Gastrocnemius medialis (tissue), 4 donors: ENCODE measurements around the gene GATAD1. TPM values are rescaled to one million over a fixed set of nuclear protein-coding genes. Genes with fewer than 3 reads are reported as not detected.
"Not testable (repeated sequence)": the region's sequence is repeated elsewhere in the genome, so short reads cannot be mapped to it uniquely, and the experiment has no call there.

Source experiments
- ATAC-seq, 2 donors: fragments of 150-250 bp; one replicate each; pipeline ENCODE4 v1.9.1; 2016
- DNase-seq, 2 donors: peaks; one replicate each; pipeline ENCODE4 v3.0.0-alpha.2; 2019
- H3K27ac ChIP-seq, 4 donors: fragments of 200-600 bp; sonication (generic); 1 replicate in 1 of 4; 2 replicates in 3 of 4; pipeline ENCODE4 v1.5.1; 2016 to 2018; ENCODE audit warnings: mild to moderate bottlenecking in 2 of 4, moderate library complexity in 1 of 4
- H3K27me3 ChIP-seq, 3 donors: fragments of 200-600 bp; sonication (generic) in 2 of 3; 1 replicate in 1 of 3; 2 replicates in 2 of 3; pipeline versions ENCODE4 v1.5.1 to v1.6.0; 2016 to 2019; ENCODE audit warnings: mild to moderate bottlenecking in 1 of 3, moderate library complexity in 1 of 3
- H3K36me3 ChIP-seq, 2 donors: fragments of 200-600 bp; sonication (generic) in 1 of 2; one replicate each; pipeline ENCODE4 v1.5.1; 2017 to 2018
- H3K4me1 ChIP-seq, 2 donors: fragments of 200-600 bp; sonication (generic) in 1 of 2; one replicate each; pipeline ENCODE4 v1.5.1; 2016 to 2017; ENCODE audit warnings: mild to moderate bottlenecking in 2 of 2
- H3K4me3 ChIP-seq, 4 donors: fragments of 200-600 bp; sonication (generic) in 3 of 4; 1 replicate in 1 of 4; 2 replicates in 3 of 4; pipeline ENCODE4 v1.5.1; 2016 to 2019; ENCODE audit warnings: mild to moderate bottlenecking in 2 of 4
- H3K9me3 ChIP-seq, 3 donors: fragments of 200-600 bp; sonication (generic) in 2 of 3; 1 replicate in 1 of 3; 2 replicates in 2 of 3; pipeline ENCODE4 v1.5.1; 2016 to 2019
- CTCF ChIP-seq, 5 experiments: fragments of 450-650 bp in 3 of 5; fragments of 200-600 bp in 2 of 5; sonication (generic) in 2 of 5; IDR thresholded peaks in 4 of 5; conservative IDR thresholded peaks in 1 of 5; 1 replicate in 4 of 5; 2 replicates in 1 of 5; pipeline ENCODE4 v1.5.1; 2016 to 2019; ENCODE audit warnings: antibody characterized with exemption in 5 of 5, mild to moderate bottlenecking in 3 of 5, moderate library complexity in 3 of 5
- POLR2A ChIP-seq, 2 donors: fragments of 450-650 bp; IDR thresholded peaks; one replicate each; pipeline ENCODE4 v1.6.1; 2017; ENCODE audit warnings: antibody characterized with exemption in 2 of 2, mild to moderate bottlenecking in 2 of 2, moderate library complexity in 2 of 2
- in situ Hi-C, 4 donors: fragments of 200-750 bp; cut with MboI; loops; one replicate each; pipeline versions ENCODE4 v1.15.0 to v1.8.0; 2017; ENCODE audit warnings: low sequenced_read_pairs in 4 of 4
- intact Hi-C: fragments of 100-400 bp; cut with DNase I; formaldehyde crosslinking; loops from one replicate; pipeline ENCODE4 v1.15.1; 2023; ENCODE audit warnings: low total_unique reads
- total RNA-seq, 4 donors: library from RNA; depleted of rRNA; stranded (reverse); fragments of >200 nt; gene quantifications; one replicate each; pipeline versions ENCODE4 v1.1.0 to v1.2.3, GENCODE V29; 2016

GATAD1 gene
- total RNA-seq, 4 donors from 2014 or later: 7.3 to 29.8 (median 8.3) TPM

DNA sequence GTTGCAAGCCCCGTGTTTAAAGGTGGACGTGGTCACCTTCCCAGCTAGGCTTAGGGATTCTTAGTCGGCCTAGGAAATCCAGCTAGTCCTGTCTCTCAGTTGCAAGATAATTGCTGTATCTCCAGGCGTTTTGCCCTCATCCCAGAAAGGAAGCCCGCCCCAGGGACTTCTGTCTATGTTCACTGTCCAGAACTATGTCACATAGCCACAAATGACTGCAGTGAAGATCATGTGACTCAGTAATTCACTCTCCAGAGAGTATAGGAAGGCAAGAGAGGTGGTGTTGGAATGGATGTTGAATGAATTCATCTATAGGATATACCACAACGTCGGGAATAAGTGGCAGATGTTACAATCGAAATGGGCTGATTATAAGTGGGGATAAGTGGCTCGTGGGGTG, 30.8 kb downstream of the GATAD1 start:
- Histone ChIP-seq H3K27ac (no peak overlapping the region), H3K9me3 (no peaks in the 10 kb centered on the region), H3K27me3 (no peaks in the 10 kb centered on the region), H3K4me1 (no peaks in the 10 kb centered on the region), H3K36me3 (peaks cover 0 to 16% of the 10 kb centered on the region in 2 donors), H3K4me3 (no peak overlapping the region)
- DNase-seq (no peak), ATAC-seq (no peak)
- intact Hi-C loops (no loop called here), in situ Hi-C loops (no loop called here)
- TF ChIP-seq POLR2A (IDR thresholded peaks at IDR 0.05) (no peak), CTCF (IDR thresholded peaks at IDR 0.05 in 4 of 5, conservative IDR thresholded peaks at IDR 0.05 in 1 of 5) (no peak)

- H3K4me3 ChIP-seq: no peak overlapping the region
- in situ Hi-C loops: no loop called here
- no peaks in the 10 kb centered on the region for H3K9me3 ChIP-seq
- H3K27ac ChIP-seq: no peak overlapping the region
- intact Hi-C loops: no loop called here
- ATAC-seq: no peak
- H3K36me3 ChIP-seq: peaks cover 0 to 16% of the 10 kb centered on the region in 2 donors
- no peak for DNase-seq
- no peaks in the 10 kb centered on the region for H3K4me1 ChIP-seq
- TF ChIP-seq CTCF (IDR thresholded peaks at IDR 0.05 in 4 of 5, conservative IDR thresholded peaks at IDR 0.05 in 1 of 5): no peak
- TF ChIP-seq POLR2A (IDR thresholded peaks at IDR 0.05): no peak
- H3K27me3 ChIP-seq: no peaks in the 10 kb centered on the region
Observed at GRCh38 chr7:92478711-92479110, 31.4 kb downstream of the GATAD1 start.

DNA sequence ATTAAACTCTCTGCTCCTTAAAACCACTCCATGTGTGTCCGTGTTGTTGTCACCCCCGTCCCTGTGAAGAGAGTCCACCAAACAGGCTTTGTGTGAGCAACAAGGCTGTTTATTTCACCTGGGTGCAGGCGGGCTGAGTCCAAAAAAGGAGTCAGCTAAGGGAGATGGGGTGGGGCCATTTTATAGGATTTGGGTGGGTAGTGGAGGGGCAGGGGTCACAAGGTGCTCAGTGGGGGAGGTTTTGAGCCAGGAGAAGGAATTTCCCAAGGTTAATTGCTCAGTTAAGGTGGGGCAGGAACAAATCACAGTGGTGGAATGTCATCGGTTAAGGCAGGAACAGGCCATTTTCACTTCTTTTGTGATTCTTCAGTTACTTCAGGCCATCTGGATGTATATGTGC, 31.9 kb downstream of the GATAD1 start:
- in situ Hi-C loops, H3K4me3 ChIP-seq, ATAC-seq, intact Hi-C loops, H3K9me3 ChIP-seq, H3K27ac ChIP-seq, H3K4me1 ChIP-seq, H3K27me3 ChIP-seq, DNase-seq: not testable (repeated sequence)
- H3K36me3 ChIP-seq: peaks cover 0 to 16% of the 10 kb centered on the region in 2 donors

DNA sequence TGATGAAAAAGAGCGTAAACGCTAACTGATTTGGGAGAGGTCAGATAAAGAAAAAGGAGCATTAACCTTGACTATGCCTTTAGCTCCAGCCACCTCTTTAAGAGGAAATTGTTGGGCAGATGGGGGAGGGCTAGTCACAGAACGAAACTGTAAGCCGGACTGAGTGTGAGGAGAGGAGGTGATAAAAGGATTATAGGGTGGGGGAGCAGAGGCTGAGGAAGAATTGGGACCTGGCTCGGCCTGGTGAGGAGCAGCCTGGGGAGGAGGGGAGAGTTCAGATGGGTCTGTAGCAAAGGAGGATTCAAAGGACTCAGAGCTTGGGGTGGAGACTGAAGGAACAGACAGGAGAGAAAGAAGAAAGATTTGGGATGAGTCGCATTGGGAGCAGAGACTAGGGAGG, 36.3 kb downstream of the GATAD1 start:
- H3K36me3 ChIP-seq: peaks cover 5 to 30% of the 10 kb centered on the region in 2 donors
- H3K9me3 ChIP-seq, intact Hi-C loops, H3K27ac ChIP-seq, H3K4me1 ChIP-seq, H3K27me3 ChIP-seq, in situ Hi-C loops, H3K4me3 ChIP-seq, ATAC-seq, DNase-seq: not testable (repeated sequence)

DNA sequence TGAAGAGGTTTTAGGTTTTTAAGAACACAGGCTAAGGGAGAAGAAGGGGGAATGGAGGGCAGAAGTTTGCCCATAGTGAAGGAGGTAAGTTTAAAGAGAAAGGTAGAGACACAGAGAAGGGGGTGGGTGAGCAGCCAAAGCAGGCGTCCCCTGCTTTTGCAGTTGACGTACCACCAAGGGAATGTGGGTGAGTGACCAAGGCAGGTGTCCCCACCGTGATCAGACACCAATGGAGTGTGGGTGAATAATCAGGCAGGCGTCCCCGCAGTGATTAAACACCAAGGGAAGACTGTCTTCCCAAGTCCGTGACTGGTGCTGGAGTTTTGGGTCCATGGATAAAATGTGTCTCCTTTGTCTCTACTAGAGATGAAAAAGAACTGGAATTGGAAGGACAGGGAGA, 36.9 kb downstream of the GATAD1 start:
- Histone ChIP-seq H3K36me3 (peaks cover 5 to 36% of the 10 kb centered on the region in 2 donors), H3K27ac (peak overlapping the region in 1 of 4 donors; percentile 42)
- DNase-seq, intact Hi-C loops, H3K4me1 ChIP-seq, in situ Hi-C loops, ATAC-seq, H3K27me3 ChIP-seq, H3K4me3 ChIP-seq, H3K9me3 ChIP-seq: not testable (repeated sequence)

DNA sequence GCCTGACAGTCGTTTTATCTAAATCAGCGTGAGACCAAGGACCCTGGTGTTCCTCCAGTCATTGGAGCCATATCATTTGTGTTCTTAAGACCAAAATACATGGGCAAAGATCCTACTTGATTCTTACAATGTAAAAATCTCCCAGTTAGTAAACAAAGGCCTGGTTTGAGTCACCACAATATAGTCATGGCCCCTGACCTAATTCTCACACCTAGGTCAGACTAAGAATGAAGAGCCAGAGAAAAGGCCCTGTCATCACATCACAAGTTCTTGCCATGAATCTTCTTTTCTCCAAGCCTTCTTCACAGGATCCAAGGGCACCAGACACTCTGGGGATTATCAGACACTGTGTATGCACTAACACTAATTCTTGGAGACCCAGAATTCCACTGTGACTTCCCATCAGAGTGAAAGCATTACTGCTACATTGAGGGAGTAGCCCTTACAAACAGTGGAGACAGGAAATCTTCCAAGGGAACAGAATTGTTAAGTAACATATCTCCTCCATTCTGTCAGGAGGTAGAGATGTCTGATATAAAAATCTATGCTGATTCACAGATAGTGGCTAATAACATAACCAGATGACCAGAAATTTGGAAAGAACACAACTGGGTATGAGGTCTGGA, 38.1 kb downstream of the GATAD1 start:
- DNase-seq: no peak
- no peaks in the 10 kb centered on the region for H3K27me3 ChIP-seq
- H3K4me1 ChIP-seq: peaks cover 0 to 8% of the 10 kb centered on the region in 2 donors
- in situ Hi-C loops: no loop called here
- intact Hi-C loops: loop anchor here (5.0 kb wide), 1 partner anchor 38 kb away; the partner anchor contains the start of gene GATAD1
- H3K4me3 ChIP-seq: no peak overlapping the region
- H3K36me3 ChIP-seq: peaks cover 5 to 41% of the 10 kb centered on the region in 2 donors
- TF ChIP-seq POLR2A (IDR thresholded peaks at IDR 0.05): no peak
- no peak for TF ChIP-seq CTCF (IDR thresholded peaks at IDR 0.05 in 4 of 5, conservative IDR thresholded peaks at IDR 0.05 in 1 of 5)
- H3K27ac ChIP-seq: no peak overlapping the region
- H3K9me3 ChIP-seq: no peaks in the 10 kb centered on the region
- no peak for ATAC-seq
